ENCODE results near the gene CDK18. TPM values are rescaled to one million over a fixed set of nuclear protein-coding genes. Genes with fewer than 3 reads are reported as not detected.

Gene CDK18
- total and polyA plus RNA-seq, 10 of the 15 experiments (the other 5 are each of a cell fraction or from before 2014, with no cell fraction given): 0.13 to 4.4 (median 0.52) TPM; not detected in 2

- POLR2A ChIA-PET: no interaction called here
- Histone ChIP-seq H3K9ac (ENCODE audit: control insufficient read depth, insufficient read depth, low read length) (no peak overlapping the region), H3K27ac (ENCODE audit: control insufficient read depth, insufficient read depth) (no peak overlapping the region), H4K20me1 (ENCODE audit: control insufficient read depth, insufficient read depth) (no peaks in the 10 kb centered on the region), H2AFZ (ENCODE audit: control insufficient read depth, low read depth, low read length) (no peak overlapping the region), H3K79me2 (ENCODE audit: control insufficient read depth, insufficient read depth, low read length) (no peaks in the 10 kb centered on the region), H3K9me3 (replicated peaks; ENCODE audit: control insufficient read depth, insufficient read depth, low read length) (no peaks in the 10 kb centered on the region), H3K4me3 (no peak overlapping the region), H3K4me1 (ENCODE audit: control insufficient read depth, insufficient read depth, low read length) (no peaks in the 10 kb centered on the region), H3K36me3 (ENCODE audit: control insufficient read depth in 2 of 2, insufficient read depth in 2 of 2, low read length in 1 of 2) (no peaks in the 10 kb centered on the region), H3K27me3 (replicated peaks in 1 of 2; ENCODE audit: control insufficient read depth in 2 of 2, insufficient read depth in 2 of 2, low read length in 1 of 2) (peaks cover 8 to 17% of the 10 kb centered on the region in 2 experiments; a peak in 3 of 4 replicates), H3K4me2 (ENCODE audit: control insufficient read depth, insufficient read depth) (no peak overlapping the region)
- BruUV-seq (replicated peaks): no TSS peak
- no peak for DNase-seq (ENCODE audit: low read depth, low spot score)
- TF ChIP-seq WRNIP1 (IDR thresholded peaks at IDR 0.05; ENCODE audit: borderline replicate concordance, low read depth, low read length) (no peak), HDAC2 (IDR thresholded peaks at IDR 0.05) (no peak), CEBPZ (IDR thresholded peaks at IDR 0.05; ENCODE audit: low read depth, low read length) (no peak), EED (IDR thresholded peaks at IDR 0.05; ENCODE audit: low read depth) (no peak), MEF2A (IDR thresholded peaks at IDR 0.05; ENCODE audit: insufficient read depth, low read depth, low read length) (no peak), CBX3 (IDR thresholded peaks at IDR 0.05; ENCODE audit: borderline replicate concordance, low read depth) (no peak), ZSCAN29 (IDR thresholded peaks at IDR 0.05) (no peak), NRF1 (conservative IDR thresholded peaks at IDR 0.05; ENCODE audit: low read depth, low read length) (no peak), SREBF2 (IDR thresholded peaks at IDR 0.05; ENCODE audit: low read length) (no peak), MTA3 (IDR thresholded peaks at IDR 0.05; ENCODE audit: borderline replicate concordance, low read length) (no peak)
- SMC1A ChIA-PET (ENCODE audit: uncharacterized antibody, unreplicated experiment): interaction anchor here (1.0 to 1.4 kb wide), 2 partner anchors 10 to 12 kb away, joined by 3 read pairs; no protein-coding TSS in a partner anchor
- 0% methylated on average over 1 of the region's 1 CpG for WGBS (ENCODE audit: insufficient coverage, insufficient replicate concordance, low lambda C conversion rate, missing lambda C conversion rate)
- CTCF ChIA-PET: interaction anchor here (1.0 to 1.4 kb wide), 2 partner anchors 16 to 20 kb away, joined by 3 to 5 read pairs; no protein-coding TSS in a partner anchor
- no peak for ATAC-seq
- RAD21 ChIA-PET (ENCODE audit: unreplicated experiment): interaction anchor here (0.6 to 1.0 kb wide), 3 partner anchors 12 to 86 kb away, joined by 3 to 4 read pairs (median 3); no protein-coding TSS in a partner anchor
- in situ Hi-C loops (cut with MboI): no loop called here
- intact Hi-C loops (cut with micrococcal nuclease; ENCODE audit: unreplicated experiment): no loop called here
- no peak for FAIRE-seq
Measured at GRCh38 chr1:205572421-205572820, 68.0 kb downstream of the CDK18 start.

Measured in GM12878 (cell line).